Measurements from ENCODE around the gene DDTL. TPM values are rescaled to one million over a fixed set of nuclear protein-coding genes. Genes with fewer than 3 reads are reported as not detected.

The DDTL gene
- total and polyA plus RNA-seq, 2 donors from 2014 or later, result 5.6 to 6.9 TPM

GRCh38 chr22:24008022-24008283 is 41.3 kb downstream of the DDTL start:
- no peak overlapping the region for H3K27ac ChIP-seq (ENCODE audit: low read depth in 2 of 2, low read length in 2 of 2)
- FAIRE-seq (no peak), DNase-seq (no peak)
- no peaks in the 10 kb centered on the region for H3K9me3 ChIP-seq (ENCODE audit: control insufficient read depth in 2 of 3, insufficient read depth in 1 of 3, low read length in 3 of 3)
- TF ChIP-seq, protein P1, sequence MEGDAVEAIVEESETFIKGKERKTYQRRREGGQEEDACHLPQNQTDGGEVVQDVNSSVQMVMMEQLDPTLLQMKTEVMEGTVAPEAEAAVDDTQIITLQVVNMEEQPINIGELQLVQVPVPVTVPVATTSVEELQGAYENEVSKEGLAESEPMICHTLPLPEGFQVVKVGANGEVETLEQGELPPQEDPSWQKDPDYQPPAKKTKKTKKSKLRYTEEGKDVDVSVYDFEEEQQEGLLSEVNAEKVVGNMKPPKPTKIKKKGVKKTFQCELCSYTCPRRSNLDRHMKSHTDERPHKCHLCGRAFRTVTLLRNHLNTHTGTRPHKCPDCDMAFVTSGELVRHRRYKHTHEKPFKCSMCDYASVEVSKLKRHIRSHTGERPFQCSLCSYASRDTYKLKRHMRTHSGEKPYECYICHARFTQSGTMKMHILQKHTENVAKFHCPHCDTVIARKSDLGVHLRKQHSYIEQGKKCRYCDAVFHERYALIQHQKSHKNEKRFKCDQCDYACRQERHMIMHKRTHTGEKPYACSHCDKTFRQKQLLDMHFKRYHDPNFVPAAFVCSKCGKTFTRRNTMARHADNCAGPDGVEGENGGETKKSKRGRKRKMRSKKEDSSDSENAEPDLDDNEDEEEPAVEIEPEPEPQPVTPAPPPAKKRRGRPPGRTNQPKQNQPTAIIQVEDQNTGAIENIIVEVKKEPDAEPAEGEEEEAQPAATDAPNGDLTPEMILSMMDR (IDR thresholded peaks at IDR 0.05; ENCODE audit: borderline replicate concordance, extremely low read depth, insufficient read depth), result no peak
- no peaks in the 10 kb centered on the region for H3K27me3 ChIP-seq (ENCODE audit: control insufficient read depth, insufficient read depth, low read length)
- intact Hi-C loops (cut with DNase I), result no loop called here
- no peak overlapping the region for H3K4me3 ChIP-seq (ENCODE audit: low read length in 3 of 3)
- H3K36me3 ChIP-seq (ENCODE audit: control insufficient read depth in 2 of 3, insufficient read depth in 3 of 3, low read length in 3 of 3), result no peaks in the 10 kb centered on the region
- peaks cover 0 to 5% (median 0%) of the 10 kb centered on the region in 3 donors for H3K4me1 ChIP-seq (ENCODE audit: control insufficient read depth in 2 of 3, insufficient read depth in 2 of 3, low read depth in 1 of 3, low read length in 3 of 3)
- H3K9ac ChIP-seq (ENCODE audit: low read length in 3 of 3), result no peak overlapping the region

DNA sequence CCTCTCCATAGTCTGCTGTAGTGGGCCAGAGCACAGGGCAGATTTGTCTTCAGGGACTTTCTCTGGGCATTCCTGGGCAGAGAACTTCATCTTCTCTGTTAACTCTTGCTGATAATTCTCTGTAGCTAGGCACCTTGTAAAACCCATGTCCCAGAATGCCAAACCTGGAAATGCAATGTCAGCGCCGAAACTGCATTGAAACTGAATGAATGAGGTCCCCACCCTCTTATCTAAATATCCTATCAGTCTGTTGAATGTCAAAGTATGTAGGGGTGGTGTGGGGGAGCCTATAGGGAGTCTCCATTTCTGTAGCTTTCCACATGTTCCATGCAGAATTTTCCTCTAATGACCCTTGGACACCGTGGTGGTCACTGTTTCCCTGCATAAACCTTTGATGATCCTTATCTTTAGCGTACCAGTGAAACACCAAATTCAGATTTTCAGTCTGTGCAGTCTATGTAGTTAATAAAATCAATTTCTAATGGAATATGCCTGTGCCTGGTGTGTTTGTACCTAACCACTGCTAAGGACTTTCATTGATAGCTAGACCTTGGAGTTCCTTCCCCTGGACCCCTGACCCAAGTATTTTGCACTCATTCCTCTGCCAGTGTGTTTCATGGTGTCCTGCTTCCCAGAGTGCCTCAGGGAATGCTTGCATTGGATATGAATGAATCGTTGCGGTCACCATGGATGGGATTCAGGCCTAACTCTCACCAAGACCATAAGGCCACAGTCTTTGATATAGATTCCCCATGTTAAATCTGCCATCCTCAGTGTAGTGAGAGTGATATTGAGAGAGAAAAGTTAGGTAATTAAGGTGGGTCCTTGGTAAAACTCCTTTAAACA is 41.9 kb downstream of the DDTL start:
- Histone ChIP-seq H3K9me3 (ENCODE audit: control insufficient read depth in 2 of 3, insufficient read depth in 1 of 3, low read length in 3 of 3) (no peaks in the 10 kb centered on the region), H3K27me3 (ENCODE audit: control insufficient read depth, insufficient read depth, low read length) (no peaks in the 10 kb centered on the region), H3K9ac (ENCODE audit: low read length in 3 of 3) (no peak overlapping the region), H3K4me3 (ENCODE audit: low read length in 3 of 3) (no peak overlapping the region), H3K36me3 (ENCODE audit: control insufficient read depth in 2 of 3, insufficient read depth in 3 of 3, low read length in 3 of 3) (no peaks in the 10 kb centered on the region), H3K27ac (ENCODE audit: low read depth in 2 of 2, low read length in 2 of 2) (no peak overlapping the region), H3K4me1 (ENCODE audit: control insufficient read depth in 2 of 3, insufficient read depth in 2 of 3, low read depth in 1 of 3, low read length in 3 of 3) (peaks cover 0 to 5% (median 0%) of the 10 kb centered on the region in 3 donors)
- DNase-seq, result no peak
- FAIRE-seq, result no peak
- intact Hi-C loops (cut with DNase I), result no loop called here
- TF ChIP-seq, protein P1 (IDR thresholded peaks at IDR 0.05; ENCODE audit: borderline replicate concordance, extremely low read depth, insufficient read depth), result no peak

DNA sequence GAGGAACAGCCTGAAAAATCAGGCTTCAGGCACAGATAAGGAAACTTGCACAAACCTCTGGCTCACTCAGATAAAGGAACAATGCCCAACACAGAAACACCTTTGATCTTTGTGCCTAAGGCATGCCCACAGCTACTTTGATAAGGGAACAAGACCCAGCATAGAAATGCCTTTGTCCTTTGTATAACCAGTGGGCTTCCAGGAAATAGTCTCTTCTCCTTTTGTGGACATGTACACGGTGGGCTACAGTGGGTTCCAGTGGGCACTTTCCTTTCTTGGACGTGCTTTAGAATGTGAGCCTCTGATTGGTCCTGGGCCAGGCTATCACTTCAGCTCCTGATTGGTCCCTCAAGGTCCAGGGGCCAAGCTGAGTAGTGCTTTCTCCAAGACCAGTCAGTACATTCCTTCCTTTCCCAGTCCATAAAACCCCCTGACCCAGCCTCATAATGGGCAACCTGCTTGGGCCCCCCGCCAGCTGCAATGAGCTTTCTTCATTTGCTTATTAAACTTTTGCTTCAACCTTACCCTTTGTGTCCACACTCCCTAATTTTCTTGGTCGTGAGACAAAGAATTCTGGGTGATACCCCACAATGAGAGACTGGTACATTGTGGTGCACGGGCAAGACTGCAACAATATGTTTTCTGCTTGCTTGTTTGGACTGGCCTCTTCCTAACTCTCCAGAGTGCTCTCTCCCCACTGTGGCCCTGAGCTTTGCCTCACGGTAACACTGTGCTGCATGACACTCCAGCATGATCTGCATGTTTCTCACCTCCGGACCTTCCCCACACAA is 42.7 kb downstream of the DDTL start:
- Histone ChIP-seq H3K4me1 (ENCODE audit: control insufficient read depth in 2 of 3, insufficient read depth in 2 of 3, low read depth in 1 of 3, low read length in 3 of 3) (peaks cover 0 to 5% (median 0%) of the 10 kb centered on the region in 3 donors), H3K27me3 (ENCODE audit: control insufficient read depth, insufficient read depth, low read length) (no peaks in the 10 kb centered on the region)
- intact Hi-C loops (cut with DNase I), result no loop called here

More for the DNA sequence above, 42.7 kb downstream of the DDTL start:
- no peaks in the 10 kb centered on the region for H3K9me3 ChIP-seq (ENCODE audit: control insufficient read depth in 2 of 3, insufficient read depth in 1 of 3, low read length in 3 of 3)
- no peak for FAIRE-seq
- no peaks in the 10 kb centered on the region for H3K36me3 ChIP-seq (ENCODE audit: control insufficient read depth in 2 of 3, insufficient read depth in 3 of 3, low read length in 3 of 3)
- no peak overlapping the region for H3K4me3 ChIP-seq (ENCODE audit: low read length in 3 of 3)
- TF ChIP-seq, protein P1 (IDR thresholded peaks at IDR 0.05; ENCODE audit: borderline replicate concordance, extremely low read depth, insufficient read depth), result no peak
- H3K27ac ChIP-seq (ENCODE audit: low read depth in 2 of 2, low read length in 2 of 2), result no peak overlapping the region
- no peak overlapping the region for H3K9ac ChIP-seq (ENCODE audit: low read length in 3 of 3)
- no peak for DNase-seq
